HUES48 (cell line): Measurements from ENCODE around the gene CYB5R3.
A peak's percentile ranks its signal among the peaks of the same experiment; 100 is the strongest.

Experiments
- H3K27ac ChIP-seq: one replicate; pipeline ENCODE4 v1.7.0; 2013; ENCODE audit warnings: low read depth, low read length, inconsistent platforms
- H3K27me3 ChIP-seq: 2 replicates; pipeline ENCODE4 v1.6.1; 2013; ENCODE audit warnings: mild to moderate bottlenecking, low read length; ENCODE audit not compliant: control insufficient read depth, insufficient read depth
- H3K36me3 ChIP-seq: 2 replicates; pipeline ENCODE4 v1.6.1; 2013; ENCODE audit warnings: low read length; ENCODE audit not compliant: control insufficient read depth, insufficient read depth
- H3K4me1 ChIP-seq: 2 replicates; pipeline ENCODE4 v1.6.1; 2013; ENCODE audit warnings: mild to moderate bottlenecking, low read length; ENCODE audit not compliant: control insufficient read depth, insufficient read depth
- H3K4me3 ChIP-seq: 2 replicates; pipeline ENCODE4 v1.5.1; 2013; ENCODE audit warnings: mild to moderate bottlenecking, low read depth, low read length
- H3K9ac ChIP-seq: 2 replicates; pipeline ENCODE4 v1.6.1; 2013; ENCODE audit warnings: mild to moderate bottlenecking, low read depth, low read length, moderate library complexity
- H3K9me3 ChIP-seq: 2 replicates; pipeline ENCODE4 v1.6.1; 2013; ENCODE audit warnings: low read length; ENCODE audit not compliant: control insufficient read depth, insufficient read depth

CYB5R3 gene

DNA sequence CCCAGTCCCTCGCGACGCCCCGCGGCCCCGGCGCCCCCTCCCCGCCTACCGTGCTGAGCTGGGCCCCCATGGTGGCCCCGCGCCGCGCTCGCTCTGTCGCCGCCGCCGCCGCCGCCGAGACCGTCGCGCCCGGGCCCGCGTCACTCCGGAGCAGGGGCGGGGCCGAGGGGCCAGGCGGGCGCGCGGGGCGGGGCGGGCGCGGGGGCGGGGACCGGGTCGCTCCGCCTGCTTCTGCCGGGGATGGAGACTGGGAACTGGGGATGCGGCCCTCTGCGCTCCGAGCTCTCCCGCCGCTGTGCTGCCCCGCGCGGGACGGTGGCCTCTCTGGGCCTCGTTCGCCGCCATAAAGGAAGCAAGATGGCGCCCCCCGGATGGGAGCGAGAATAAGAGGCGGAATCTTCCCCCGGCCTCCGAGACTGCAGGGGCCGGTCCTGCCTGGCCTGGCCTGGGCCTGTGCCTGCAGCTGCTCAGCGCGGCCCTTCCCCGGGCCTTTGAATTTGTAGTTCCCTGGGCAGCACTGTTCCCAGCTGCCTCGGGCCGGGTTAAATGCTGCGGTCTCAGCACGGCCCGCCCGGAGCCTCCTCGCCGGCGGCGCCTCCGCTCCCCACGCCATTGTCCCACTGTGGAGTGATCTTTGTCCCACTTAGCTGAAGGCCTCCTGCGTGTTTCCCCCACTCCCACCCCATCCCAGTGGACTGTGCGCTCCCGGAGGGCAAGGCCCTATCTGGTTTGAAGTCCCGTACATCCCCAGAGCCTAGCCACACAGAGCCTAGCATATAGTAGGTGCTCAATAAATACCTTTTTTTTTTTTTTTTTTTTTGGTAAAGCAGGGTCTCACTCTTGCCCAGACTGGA lies at the start of gene CYB5R3:
TSS of gene CYB5R3 (minus strand) at position 147 of the 854 bp plus-strand sequence. CDS start at position 70, 77 bp downstream.
- peak within 1 kb of the TSS; percentile 75 for H3K4me3 ChIP-seq
- H3K9me3 ChIP-seq = no peaks in the 10 kb centered on the region
- H3K27me3 ChIP-seq = no peaks in the 10 kb centered on the region
- H3K27ac ChIP-seq = peak within 1 kb of the TSS; percentile 86
- H3K4me1 ChIP-seq = peaks cover 6% of the 10 kb centered on the region
- no peaks in the 10 kb centered on the region for H3K36me3 ChIP-seq
- H3K9ac ChIP-seq = peak within 1 kb of the TSS; percentile 89

DNA sequence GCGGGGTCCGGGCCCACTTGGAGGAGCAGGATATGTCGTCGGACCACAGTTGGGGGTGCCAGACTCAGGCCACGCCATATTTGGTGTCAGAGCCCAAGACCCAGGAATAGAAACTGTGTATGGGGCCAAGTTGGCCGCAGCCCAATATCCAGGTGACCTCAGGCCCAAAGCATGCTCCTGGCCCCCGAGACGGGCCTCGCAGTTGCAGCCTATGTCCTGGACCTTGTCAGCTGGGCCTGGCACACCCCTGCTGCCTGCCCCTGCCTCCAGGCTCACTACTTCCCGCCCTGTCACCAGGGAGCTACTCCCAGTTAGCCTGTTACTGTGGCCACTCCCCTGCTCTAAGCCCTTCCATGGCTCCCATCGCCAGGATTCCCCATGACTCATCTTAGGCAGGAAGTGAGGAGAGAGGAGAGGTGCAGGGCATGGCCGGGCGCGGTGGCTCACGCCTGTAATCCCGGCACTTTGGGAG lies 48.4 kb upstream of the CYB5R3 start:
- Histone ChIP-seq H3K36me3 (0 out of 2 replicates have a peak, but pooled peaks cover 4% of the 10 kb centered on the region), H3K27me3 (no peaks in the 10 kb centered on the region), H3K9ac (no peak overlapping the region), H3K27ac (no peak overlapping the region), H3K4me3 (no peak overlapping the region), H3K9me3 (no peaks in the 10 kb centered on the region), H3K4me1 (peaks cover 14% of the 10 kb centered on the region)

DNA sequence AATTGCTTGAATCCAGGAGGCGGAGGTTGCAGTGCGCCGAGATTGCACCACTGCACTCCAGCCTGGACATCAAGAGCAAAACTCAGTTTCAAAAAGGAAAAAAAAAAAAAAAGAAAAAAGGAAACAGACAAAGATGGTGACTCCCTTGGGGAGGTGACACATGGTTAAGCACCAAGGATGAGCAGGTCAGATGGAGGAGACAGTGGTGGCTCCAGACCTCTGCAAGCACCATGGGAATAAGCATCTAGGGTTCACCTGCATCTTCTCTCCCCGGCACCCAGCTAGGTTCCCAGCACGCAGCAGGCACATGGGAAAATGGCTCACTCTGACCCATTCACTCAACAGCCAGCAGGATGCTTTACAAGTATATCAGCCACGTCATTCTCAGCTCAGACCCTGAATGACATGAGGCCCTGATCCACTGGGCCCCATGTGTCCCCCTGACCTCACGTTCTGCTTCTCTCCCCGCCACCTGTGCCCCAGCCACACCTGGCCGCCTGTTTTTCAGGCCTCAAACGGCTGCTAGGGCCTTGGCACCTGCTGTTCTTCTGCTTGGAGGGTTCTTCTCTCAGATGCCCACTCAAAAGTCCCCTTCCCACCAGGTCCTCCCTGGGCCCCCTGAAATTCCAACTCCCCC lies 47.3 kb upstream of the CYB5R3 start:
- Histone ChIP-seq H3K27ac (no peak overlapping the region), H3K36me3 (0 out of 2 replicates have a peak, but pooled peaks cover 4% of the 10 kb centered on the region), H3K27me3 (no peaks in the 10 kb centered on the region), H3K9ac (no peak overlapping the region), H3K9me3 (no peaks in the 10 kb centered on the region), H3K4me3 (no peak overlapping the region), H3K4me1 (peaks cover 14% of the 10 kb centered on the region)

DNA sequence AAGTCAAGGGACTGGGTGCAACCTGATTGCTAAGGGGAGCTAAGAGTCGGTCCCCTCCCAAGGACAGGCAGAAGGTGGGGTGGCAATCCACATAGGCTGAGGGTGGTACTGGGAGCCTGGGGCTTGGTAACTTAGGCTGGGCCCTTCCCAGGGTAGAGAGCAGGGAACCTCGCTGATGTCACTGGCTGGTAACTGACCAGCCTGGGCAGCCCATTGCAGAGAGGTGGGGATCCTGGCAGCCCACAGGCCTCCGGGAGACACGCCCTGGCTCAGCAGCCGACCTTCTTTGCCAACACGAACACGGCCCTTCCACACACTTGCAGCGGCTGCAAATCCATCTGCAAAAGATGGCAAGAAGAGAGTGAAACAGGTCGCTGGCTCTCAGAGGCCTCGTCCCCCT lies 46.1 kb upstream of the CYB5R3 start:
- H3K9ac ChIP-seq = no peak overlapping the region
- peaks cover 14% of the 10 kb centered on the region for H3K4me1 ChIP-seq
- no peaks in the 10 kb centered on the region for H3K27me3 ChIP-seq
- H3K4me3 ChIP-seq = no peak overlapping the region
- no peak overlapping the region for H3K27ac ChIP-seq
- 0 out of 2 replicates have a peak, but pooled peaks cover 4% of the 10 kb centered on the region for H3K36me3 ChIP-seq
- H3K9me3 ChIP-seq = no peaks in the 10 kb centered on the region

DNA sequence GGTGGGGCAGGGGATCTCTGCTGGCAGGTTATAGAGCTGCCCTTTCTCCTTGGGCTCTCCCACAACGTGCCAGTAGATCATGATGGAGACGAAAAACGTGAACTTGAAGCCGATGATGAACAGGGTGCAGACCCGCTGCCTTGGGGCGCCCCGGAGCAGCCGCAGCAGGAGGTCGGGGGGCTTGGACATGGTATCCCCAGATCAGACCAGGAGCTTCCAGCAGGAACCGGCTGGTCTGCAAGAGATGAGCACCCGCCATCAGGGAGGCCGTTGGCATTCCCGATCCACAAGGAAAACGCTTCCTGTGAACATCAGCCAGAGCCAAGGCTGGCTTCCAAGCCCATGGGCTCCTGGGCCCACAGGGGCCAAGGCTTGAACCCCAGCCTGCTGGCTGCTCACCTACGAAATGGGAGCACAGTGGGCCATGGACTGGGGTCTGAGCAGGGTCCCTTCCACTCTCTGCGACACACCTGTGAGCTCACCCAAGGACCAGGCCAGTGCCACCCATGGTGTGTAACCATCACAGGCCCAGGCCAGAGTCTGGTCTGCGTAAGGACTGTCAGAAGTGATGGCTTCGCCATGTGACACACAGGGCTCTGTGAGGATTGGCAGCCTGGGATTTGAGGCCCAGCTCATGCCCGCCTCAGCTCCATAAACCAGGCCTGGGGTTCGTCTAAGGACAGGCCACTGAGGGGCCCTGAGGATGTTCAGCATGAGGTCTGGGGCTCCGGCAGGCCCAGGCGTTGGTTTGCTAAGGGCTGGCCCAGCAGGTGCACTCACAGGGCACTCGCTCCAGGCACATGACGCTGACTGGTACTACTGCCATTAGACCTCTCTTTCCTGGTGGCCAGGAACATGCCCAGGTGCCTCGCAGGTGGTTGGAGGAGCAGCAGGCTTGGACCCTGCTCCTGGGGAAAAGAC lies 44.8 kb upstream of the CYB5R3 start:
- H3K4me3 ChIP-seq = no peak overlapping the region
- H3K4me1 ChIP-seq = peaks cover 8% of the 10 kb centered on the region
- no peak overlapping the region for H3K9ac ChIP-seq
- H3K36me3 ChIP-seq = 0 out of 2 replicates have a peak, but pooled peaks cover 4% of the 10 kb centered on the region
- H3K27me3 ChIP-seq = no peaks in the 10 kb centered on the region
- no peak overlapping the region for H3K27ac ChIP-seq
- no peaks in the 10 kb centered on the region for H3K9me3 ChIP-seq

DNA sequence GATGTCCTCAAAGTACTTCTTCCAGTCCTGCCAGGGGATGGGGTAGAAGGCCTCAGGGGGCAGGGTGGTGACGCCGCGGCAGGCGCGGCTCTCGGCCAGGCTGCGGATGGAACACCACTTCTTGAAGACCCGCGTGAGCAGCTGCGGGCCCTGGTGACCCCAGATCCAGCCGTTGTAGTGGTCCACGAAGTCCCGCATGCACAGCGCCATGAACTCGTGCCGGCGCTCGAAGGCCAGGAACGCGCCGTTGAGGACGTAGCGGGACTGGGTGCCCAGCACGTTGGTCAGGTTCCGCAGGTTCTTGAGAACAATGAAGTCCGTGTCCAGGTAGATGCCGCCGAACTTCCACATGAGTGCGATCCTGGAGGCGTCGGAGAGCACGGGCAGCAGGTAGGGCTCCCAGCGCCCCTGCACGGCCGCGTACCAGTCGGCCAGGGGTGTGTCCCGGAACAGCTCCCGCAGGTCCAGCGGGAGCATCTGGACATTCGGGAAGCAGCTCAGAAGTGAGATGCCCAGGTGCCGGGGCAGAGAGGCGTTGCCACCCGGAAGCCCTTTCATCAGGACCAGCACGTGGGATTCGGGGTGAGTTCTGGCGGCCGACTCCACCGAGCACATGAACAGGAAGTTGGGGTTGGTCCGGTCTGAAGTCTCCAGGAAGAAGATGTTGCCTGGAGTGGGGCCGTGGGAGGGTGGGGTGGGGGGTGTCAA lies 44.0 kb upstream of the CYB5R3 start:
- Histone ChIP-seq H3K4me1 (peaks cover 7% of the 10 kb centered on the region), H3K9me3 (no peaks in the 10 kb centered on the region), H3K27me3 (no peaks in the 10 kb centered on the region), H3K9ac (no peak overlapping the region), H3K4me3 (no peak overlapping the region), H3K36me3 (0 out of 2 replicates have a peak, but pooled peaks cover 4% of the 10 kb centered on the region), H3K27ac (no peak overlapping the region)

DNA sequence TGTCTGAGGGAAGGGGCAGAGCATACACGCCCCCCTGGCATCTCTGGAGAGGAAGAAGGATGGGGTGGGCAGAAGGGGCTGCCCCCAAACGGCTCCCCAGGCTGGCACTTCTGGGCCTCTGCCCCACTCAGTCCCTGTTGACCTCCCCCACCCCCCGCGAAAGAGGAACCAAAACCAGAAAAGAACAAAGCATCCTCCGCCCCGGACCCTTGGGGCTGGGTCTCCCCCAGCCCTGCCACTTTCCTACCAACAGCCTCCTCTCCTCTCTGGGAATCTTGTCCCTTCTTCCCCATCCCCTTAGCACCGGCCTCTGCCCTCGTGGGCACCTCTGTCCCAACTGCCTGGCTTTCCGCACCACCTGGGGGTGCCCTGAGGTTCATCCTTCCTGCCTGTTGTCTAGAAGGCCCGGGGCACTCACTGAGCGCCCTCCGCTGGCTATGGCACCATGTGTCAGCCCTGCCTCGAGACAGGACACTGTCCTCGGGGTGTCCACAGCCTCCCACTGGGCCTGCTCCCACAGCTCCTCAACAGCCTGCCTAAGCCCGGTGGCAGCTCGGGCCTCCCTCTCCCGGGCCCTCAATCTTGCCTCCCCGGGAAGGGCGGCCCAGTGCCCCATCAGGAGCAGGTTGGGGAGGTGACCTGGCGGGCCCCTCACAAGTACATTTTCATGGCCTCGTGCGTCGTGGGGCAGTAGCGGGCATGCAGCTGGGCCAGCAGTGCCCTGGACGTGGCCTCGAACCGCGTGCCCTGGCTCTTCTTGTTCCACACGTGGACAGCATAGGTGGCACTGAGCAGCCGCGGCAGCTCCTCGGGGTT lies 43.3 kb upstream of the CYB5R3 start:
- Histone ChIP-seq H3K36me3 (0 out of 2 replicates have a peak, but pooled peaks cover 4% of the 10 kb centered on the region), H3K4me3 (no peak overlapping the region), H3K4me1 (peaks cover 5% of the 10 kb centered on the region; the same call in 1 of the 2 replicates), H3K27ac (no peak overlapping the region), H3K27me3 (no peaks in the 10 kb centered on the region), H3K9ac (no peak overlapping the region), H3K9me3 (no peaks in the 10 kb centered on the region)

DNA sequence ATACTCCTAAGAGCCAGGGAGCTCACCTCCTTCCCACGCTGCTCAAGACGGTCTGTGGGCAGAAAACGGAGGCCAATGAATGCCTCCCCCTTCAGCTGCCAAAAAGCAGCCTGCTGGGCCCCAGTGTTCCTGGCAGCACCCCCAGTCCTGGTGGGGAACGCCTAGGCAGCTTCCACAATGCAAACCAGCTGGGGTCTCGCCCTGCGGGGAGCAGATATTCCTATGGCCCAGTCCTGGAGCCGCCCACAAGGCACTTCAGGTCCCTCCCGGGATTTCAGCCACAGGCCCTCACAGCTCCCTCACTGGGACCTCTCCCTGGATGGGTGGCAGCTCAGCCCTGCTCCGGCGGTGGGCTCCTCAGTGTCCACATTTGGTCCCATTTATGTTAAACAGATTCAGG lies 42.2 kb upstream of the CYB5R3 start:
- Histone ChIP-seq H3K4me3 (no peak overlapping the region), H3K4me1 (peaks cover 7% of the 10 kb centered on the region), H3K36me3 (0 out of 2 replicates have a peak, but pooled peaks cover 4% of the 10 kb centered on the region), H3K27ac (no peak overlapping the region), H3K9ac (no peak overlapping the region), H3K9me3 (no peaks in the 10 kb centered on the region), H3K27me3 (no peaks in the 10 kb centered on the region)

DNA sequence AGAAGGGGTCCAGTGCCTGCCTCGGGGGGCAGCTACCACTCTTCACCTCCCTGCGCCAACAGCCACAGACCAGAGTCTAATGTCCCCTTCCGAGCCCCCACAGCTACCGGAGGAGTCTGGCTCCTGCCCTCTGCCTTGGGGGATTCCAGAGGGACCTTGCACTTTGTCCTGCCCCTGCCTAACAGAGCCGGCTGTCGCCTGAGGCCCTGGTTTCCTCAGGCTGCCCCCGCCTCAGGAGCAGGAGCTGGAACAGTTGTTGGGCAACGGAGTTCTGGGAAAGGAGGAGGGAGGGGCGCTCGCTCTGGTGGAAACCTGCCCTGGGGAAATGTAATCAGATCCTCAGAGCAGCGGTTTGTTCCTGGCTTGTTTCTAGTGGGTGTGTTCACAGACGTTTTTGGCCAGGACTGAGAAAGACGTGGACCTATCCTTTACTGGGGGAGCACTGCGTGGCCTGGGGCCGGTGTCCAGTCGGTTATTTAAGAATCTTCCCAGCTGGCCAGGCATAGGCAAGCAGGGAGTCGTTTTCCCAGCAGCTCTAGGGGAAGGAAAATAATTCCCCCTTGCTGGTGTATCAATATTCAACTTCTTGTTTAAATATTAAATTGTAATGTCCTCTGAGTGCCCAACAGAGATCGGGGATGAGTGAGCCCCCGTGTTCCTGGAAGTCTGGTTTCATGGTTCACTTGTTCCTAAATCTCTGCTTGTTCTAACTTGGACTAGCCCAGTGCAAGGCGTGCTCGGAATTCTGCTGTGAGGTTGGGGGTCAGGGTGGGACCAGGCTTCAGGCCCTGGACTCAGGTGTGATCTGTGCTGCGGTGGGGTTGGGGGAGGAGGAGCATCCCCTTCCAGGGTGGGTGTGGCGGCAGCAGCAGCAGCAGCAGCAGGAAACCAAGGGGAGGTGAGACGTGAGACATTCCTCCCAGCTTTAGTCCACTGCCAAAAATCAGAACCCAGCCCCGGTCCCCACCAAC lies 39.3 kb upstream of the CYB5R3 start:
- H3K36me3 ChIP-seq = 0 out of 2 replicates have a peak, but pooled peaks cover 4% of the 10 kb centered on the region
- no peak overlapping the region for H3K27ac ChIP-seq
- H3K4me1 ChIP-seq = peaks cover 13% of the 10 kb centered on the region
- no peaks in the 10 kb centered on the region for H3K27me3 ChIP-seq
- H3K4me3 ChIP-seq = no peak overlapping the region
- H3K9me3 ChIP-seq = no peaks in the 10 kb centered on the region
- H3K9ac ChIP-seq = no peak overlapping the region
